GM03348 (cell line): ENCODE results near the gene ABCA2.
"Not testable (repeated sequence)": the region's sequence is repeated elsewhere in the genome, so short reads cannot be mapped to it uniquely, and the experiment has no call there.

Experiments
- DNase-seq: peaks from one replicate; pipeline ENCODE4 v3.0.0; 2012; ENCODE audit warnings: low spot score

The ABCA2 gene

DNA sequence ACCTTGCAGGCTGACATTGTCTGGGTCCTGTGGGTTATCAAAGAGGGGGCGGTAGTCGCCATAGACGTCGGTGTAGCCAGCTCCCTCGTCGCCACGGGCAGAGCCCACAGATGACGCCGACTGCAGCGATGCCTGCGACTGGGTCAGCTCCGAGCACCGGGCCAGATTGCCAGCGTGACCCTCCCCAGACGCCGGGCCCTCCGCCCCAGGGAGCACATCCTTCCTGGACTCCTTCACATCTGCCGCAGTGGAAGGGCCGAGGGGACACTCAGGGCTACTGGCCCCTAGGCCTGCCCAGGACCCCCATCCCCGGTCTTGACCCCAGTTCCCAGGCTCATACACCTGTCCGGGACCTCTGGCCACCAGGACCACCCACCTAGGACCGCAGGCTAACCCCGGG is 13.9 kb downstream of the ABCA2 start:
- no peak for DNase-seq

DNA sequence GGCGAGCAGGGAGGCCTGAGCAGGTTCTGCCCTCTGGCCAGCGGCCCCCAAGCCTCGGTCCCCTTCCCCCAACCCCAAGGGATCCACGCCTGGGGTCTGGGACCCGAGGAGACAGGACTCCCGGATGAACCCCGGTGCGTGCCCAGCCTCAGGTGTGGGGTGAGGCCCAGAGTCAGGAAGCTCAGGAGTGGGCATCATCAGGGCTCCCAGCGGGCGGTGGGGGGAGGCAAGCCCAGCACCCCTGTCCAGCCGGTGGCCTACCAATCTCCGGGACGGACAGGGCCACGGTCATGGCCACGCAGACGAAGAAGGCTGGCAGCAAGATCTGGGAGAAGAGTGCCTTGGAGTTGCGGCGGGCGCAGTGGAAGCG is 14.5 kb downstream of the ABCA2 start:
- DNase-seq, result no peak

DNA sequence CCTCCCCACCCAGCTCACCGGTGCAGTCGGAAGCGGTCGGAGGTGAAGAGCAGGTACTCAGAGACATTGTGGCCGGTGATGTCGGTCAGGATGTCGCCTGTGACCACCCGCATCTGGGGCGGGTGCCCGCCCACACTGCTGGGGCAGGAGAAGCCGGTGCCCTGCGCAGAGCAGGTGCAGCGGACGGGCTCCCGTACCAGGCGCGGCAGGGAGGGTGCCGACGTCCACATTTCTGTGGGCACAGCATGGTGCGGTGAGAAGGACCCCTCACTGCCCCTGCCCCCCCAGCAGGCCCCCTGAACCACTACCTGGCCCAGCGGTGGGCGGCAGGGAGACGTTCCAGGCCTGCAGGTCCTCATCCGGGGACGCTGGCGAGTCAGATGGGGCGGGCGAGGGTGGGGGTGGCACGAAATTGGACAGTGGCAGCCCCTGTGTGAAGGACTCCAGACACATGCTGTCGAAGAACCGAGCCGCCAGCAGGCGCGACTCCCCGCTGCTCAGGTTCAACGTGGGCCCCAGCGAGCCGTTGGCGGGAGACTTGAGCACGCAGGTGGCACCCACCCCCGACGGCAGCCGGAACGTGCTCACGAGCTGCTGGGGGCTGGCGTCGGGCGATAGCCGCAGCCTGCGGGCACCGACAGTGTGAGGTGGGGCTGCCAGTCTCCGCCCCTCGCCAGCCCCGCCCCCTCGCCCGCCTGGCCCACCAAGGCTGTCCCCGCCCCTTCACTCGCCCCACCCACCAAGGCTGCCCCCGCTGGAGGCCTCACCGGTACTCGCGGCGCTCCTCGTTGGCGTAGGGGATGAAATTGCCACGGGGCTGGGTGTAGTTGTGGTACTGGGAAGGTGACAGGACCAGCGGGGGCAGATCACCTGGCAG is 15.1 kb downstream of the ABCA2 start:
- no peak for DNase-seq

DNA sequence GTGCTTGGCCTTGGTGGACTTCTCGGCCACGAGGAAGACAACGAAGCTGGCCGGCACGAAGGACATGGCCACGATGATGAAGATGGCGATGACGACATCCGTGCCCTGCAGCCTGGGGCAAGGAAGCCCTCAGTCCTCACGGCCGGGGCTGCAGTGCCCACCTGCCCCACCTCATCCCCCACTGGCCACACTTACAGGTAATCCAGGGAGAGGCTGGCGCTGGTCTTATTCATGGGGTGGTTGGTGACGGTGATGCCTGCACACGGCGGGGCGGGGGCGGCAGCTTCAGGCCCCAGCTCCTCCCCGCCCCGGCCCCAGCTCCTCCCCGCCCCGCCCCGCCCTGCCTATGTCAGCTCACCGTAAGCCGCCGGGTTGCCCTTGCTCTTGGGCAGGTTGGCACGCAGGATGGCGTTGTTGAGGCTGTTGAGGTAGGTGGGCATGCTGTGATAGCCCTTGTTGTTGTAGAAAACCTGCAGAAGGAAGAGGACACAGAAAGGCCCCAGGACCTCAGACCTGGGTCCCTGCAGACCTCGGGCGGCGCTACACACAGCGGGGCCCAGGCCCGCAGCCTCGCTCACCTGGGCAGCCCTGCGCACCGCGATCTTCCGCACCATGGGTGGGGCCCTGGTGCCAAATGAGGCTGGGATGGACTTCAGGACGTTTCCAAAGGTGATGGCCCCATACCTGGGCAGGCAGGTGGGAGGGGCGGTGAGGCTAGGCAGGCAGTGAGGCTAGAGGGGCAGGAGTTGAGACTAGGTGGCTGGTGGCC is 15.9 kb downstream of the ABCA2 start:
- no peak for DNase-seq

DNA sequence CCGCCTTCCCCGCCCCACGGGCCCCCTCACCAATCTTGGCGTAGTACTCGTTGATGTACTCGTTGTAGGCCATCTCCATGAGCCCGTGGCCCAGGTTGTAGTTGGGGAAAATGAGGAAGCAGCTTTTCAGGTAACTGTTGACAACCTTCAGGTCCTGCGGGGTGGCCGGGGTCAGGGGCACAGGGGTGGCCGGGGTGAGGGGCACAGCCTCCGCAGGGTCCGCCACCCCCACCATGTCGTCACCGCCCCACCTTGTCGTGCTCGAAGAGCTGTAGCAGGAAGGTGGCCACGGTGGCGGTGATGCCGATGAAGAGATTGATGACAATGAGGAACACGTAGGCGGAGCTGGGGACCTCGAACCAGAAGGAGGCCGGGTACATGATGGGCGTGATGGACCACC is 16.9 kb downstream of the ABCA2 start:
- no peak for DNase-seq

DNA sequence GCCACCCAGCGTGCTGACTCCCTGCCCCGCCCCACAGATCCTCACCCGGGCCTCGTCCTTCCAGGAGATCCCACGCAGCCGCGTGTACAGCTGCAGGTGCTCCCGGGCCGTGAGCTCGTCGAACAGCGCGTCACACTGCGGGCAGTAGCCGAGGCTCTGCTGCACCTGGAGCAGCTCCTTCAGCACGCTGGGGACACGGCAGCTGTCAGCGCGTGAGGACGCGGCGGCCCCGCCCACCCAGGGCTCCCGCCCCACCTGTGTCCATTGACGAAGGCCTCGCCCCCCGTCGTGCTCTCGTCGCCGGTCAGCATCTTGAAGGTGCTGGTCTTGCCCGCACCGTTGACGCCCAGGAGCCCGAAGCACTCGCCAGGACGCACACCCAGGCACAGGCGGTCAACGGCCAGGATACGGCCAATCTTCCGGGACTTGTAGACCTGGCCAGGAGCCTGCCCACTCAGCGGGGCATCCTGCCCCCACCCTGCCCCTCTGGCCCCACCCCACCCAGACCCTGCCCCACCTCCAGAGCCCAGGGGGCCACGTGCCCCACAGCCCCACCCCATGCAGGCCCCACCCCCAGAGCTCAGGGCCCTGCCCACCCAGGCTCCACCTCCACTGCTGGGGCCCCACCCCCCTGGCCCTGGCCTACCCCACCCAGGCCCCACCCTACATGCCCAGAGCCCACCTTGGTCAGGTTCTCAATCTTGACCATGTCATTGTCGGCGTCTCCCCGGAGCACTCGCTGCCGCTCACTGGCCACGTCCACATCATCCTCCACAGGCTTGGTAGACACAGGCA is 17.9 kb downstream of the ABCA2 start:
- DNase-seq, result no peak

DNA sequence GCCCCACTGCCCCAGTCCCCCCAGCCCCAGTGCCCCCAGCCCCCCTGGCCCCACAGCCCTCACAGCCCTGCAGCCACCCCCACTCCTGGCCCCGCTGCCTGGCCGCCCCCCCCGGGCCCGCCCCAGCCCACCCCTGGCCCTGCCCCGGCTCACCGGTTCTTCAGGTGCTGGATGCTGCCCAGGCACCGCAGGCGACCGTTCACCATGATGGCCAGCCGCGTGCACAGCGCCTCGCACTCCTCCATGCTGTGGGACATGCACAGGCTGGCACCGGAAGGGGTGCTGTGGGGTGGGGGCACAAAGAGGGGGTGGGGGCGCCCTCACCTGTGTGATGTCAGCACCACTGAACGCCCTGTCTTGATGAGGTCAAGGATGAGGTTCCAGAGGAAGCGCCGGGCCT is 18.8 kb downstream of the ABCA2 start:
- DNase-seq, result no peak

DNA sequence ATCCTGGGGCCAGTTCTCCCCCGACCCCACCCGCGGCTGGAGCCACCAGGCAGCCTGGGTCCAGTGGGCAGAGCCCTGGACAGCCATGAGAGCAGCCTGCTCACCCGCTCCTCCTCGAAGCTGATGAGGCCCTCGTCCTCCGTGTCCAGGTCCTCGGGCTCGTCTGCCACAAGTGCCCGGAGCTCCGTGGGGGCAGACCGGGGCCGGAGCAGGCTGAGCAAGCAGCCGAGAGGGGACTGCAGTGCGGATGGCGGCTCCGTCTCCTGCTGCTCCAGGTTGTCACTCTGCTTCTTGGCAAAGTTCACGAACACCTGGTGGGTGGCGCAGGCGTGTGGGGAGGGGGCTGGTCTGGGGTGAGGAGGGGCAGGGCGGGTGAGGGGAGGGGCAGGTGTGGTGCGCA is 19.7 kb downstream of the ABCA2 start:
- no peak for DNase-seq

DNA sequence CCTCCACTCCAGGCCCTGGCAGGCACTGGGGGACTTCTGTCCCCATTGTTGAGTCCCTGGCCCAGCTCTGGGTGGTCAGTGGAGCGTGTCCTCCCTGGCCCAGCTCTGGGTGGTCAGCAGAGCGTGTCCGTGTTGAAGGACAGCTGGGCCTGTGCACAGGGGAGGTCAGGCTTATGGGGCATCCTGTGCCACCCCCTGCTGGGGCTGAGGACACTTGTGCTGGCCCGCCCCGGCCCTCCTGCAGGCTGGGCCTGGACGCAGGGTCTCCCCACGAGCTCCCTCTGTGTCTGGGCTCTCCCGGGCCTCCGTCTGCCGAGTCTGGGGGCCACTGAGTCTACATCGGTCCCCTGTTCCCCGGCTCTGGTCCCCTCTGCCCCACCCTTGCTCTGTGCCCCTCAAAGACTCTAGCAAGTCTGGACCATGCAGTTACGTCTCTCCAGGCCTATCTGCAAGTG is 20.2 kb downstream of the ABCA2 start:
- DNase-seq, result no peak

DNA sequence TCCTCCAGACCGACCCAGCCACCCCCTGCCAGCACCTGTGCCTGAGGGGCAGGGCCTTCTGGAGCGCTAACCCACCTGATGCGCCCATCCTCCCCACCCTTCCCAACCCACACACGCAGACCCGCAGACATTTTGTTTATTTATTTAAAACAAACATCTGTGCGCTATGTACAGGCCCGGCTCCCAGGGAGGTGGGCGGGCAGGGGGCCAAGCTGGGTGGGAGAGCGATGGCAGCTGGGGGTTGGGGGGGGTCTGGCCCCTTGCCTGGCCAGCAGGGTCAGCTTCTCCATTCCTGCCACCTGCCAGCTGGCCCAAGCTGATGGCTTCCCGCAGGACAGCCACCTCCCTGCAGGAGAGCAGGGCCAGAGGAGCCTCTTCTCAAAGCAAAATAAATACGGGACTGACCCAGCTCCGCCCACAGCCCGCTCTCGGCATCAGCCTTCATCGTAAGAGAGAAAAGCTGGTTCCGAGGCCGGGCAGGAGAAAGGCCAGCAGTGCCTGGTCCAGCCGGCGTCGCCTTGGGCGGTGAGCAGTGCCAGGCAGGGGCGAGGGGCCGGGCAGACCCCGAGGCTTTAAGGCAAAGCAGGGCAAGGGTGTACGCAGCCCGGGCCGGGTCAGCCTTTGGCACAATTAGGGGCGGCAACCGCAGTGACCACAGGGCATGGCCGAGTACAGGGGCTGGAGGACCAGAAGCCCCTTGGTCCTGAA is 20.8 kb downstream of the ABCA2 start:
- no peak for DNase-seq

DNA sequence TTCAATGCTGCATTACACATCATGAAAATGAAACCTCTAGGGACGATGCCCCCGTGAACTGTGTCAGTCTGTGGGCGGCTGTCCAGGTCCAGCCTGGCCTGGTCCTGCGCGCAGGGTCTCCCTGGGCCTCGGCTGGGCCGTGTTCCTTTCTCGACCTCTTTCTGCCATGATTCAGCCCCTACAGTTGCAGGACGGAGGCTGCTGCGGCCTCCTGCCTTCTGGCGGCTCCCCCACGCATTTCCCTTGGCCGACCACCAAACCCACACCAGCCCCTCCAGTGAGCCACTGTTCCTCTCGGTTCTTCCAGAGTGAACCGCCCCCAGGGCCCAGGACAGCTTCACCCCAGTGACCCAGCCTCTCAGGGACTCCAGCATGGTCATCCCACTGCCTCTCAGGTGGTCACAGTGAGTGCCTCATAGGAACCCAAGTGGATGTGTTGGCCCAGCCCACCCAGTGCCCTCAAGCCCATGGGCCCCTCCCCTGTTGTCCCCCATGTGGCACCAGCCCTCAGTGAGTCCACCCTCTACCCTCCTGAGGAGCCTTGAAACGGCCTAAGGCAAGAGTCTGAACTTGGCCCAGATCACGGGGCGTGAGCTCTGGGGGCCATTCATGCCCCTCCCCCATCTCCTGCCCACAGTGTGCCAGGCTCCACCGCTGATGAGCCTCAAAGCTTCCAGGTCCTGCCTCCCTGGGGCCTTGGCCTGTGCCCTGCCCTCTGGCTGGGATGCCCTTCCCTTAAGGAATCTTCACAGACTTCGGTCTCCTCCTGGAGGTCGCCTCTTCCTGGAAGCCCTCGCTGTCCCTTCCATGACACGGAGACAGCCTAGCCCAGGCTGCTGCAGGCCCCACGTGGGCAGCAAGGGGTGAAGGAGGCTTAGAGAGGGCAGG is 21.7 kb downstream of the ABCA2 start:
- no peak for DNase-seq

DNA sequence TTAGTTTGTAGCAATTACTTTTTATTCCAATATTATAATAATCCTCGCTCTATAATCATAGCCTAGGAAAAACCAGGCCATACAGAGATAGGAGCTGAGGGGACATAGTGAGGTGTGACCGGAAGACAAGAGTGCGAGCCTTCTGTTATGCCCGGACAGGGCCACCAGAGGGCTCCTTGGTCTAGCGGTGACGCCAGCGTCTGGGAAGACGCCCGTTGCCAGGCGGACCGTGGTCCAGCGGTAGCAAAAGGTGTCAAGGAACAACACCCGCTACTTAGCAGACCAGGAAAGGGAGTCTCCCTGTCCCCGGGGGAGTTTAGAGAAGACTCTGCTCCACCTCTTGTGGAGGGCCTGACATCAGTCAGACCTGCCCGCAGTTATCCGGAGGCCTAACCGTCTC is 23.8 kb downstream of the ABCA2 start:
- DNase-seq, result not testable (repeated sequence)

DNA sequence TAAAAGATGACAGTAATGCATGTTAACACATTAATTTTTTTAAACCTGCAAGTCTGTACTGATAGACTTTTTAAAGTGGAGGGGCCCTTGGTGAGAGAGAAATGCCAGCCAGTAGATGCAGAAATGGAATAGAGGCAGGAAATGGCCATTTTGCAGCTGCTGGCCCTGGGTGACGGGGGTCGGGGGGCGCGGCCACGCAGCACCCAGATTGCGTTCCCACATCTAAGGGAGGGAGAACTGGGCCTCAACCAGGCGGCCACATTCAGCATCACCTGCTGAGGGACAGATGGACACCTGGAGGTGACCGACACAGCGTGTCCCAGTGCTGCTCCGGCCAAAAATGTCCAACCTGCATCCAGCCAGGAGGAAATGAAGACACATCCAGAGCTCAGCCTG is 25.4 kb downstream of the ABCA2 start:
- no peak for DNase-seq

DNA sequence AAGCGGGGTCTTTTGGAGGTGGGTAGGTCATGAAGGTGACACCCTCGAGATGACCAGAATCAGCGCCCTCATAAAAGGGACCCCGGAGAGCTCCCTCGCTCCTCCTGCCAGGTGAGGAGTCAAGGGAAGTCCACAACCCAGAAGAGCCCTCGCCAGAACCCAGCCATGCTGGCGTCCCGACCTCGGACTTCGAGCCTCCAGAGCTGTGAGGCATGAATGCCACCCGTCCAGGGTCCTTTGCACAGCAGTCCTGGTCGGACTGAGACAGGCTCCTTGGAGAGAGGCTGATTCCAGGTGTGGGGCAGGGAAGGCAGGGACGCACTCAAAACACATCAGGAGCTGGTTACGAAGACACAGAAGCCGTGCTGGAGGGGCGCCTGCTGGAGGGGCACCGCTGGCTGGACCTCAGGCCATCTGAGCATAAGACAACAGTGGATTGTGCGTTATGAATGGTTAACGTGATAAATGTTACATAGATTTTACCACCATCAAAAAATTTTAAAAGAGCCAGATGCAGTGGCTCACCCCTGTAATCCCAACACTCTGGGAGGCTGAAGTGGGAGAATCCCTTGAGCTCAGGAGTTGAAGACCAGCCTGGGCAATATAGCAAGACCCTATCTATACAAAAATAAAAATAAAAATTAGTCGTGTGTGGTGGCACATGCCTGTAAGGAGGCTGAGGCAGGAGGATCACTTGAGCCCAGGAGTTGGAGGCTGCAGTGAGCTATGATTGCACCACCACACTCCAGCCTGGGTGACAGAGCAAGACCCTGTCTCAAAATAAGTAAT is 26.0 kb downstream of the ABCA2 start:
- DNase-seq, result no peak

DNA sequence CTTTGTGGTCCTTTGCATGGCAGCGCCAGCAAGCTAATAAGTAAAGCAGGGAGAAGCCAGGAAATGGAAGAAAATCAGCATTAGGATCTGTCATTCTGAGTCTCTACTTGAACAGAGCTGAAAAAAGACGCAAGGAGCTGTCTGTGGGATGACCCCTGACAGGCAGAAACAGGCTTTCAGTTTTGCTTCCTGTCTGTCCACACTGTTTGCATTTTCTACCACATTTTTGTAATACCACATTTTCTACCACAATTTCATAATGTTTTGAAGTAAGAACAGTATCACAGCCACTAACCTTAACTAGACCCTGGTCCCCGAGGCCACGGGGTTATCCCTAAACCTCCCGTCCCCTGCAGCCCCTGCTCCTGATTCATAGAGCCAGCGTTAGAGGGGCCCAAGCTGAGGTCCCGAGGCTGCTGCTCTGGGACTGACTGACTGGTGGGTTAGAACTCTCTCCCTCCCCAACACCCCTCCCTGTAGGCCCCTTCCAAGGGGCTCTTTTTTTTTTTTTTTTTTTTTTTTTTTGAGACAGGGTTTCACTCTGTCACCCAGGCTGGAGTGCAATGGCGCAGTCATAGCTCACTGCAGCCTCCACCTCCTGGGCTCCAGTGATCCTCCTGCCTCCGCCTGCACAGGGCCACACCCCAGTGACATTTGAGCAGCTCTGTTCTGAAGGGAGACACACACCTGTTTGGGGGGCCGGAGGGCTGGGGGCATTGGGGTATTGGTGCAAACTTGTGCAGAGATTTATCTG is 27.7 kb downstream of the ABCA2 start:
- peak; percentile 85 for DNase-seq

DNA sequence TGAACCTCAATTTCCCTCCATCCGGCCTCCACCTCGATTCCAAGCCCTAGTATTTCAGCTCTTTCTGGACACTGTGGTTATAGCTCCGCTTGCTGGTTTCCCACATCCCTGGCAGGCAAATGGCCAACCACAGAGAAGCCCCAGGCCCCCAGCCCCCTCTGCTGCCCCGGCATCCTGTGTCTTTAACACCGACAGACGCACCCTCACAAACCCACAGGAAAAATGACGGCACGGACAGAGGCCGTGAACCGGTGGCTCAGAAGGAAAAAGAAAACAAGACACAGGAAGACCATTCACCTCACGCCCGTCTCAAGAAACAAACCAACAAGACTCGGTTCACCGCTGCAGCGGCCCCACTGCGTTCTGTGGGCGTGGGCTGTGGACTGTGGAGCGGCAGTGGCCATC is 30.2 kb downstream of the ABCA2 start:
- DNase-seq, result no peak

DNA sequence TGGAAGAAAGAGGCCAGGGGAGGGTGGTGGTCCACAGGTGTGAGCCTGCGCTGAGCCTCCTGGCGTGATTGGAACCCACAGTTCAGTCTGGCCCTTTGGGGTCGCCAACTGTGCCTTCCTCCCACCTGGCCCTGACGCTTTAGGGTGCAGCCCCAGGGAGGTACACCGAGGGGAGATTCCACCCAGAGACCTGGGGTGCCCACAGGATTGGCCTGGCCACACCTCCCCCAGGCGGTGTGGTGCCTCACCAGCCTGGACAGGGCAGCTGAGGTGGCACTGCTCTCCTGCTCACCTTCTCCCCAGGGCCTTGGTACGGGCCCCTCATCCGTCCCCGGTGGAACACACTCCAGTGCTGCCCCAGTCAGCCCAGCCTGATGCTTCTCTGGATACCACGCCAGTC is 30.7 kb downstream of the ABCA2 start:
- no peak for DNase-seq

DNA sequence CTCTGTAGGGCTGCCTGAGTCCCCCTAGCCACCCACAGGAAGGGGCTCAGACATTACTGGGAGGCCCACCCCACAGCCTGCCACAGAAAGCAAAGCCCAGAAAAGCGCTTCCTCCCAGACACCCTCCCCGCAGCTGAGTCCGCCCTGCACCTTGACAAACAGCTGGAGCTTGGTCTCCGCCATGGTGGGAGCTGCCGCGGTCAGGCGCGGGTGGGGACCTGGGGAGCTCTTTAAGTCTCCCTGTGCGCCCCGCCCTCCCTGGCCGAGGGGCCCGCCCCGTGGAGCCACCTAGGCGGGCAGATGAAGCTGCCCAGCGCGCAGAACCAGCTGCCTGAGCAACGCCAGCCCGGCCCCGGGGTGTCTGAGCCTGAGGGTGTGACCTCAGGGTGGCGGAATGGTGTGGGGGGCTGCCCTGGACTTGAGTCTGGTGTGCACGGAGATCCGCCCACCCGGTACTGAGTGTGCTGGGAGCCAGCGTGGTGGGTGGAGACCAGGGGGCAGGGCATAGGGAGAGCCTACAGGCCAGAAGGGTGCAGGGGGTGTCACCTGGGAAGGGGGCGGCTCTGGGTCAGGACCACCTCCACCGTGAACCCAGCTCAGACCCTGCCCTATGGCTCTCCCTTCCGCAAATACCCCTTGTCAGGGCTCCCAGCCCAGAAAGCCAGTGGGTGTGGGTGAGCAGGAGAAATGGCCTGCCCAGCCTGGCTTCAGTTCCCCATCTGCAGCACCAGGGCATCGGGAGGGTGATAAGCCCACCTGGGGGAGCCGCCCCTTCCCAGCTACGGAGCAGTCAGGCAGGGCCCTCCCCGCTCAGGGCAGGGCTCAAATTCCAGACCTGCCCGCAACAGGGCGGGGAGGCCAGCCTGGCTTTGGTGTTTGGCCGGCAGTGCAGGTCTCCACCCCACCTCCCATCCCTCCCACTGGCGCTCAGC is 31.4 kb downstream of the ABCA2 start, which contains the start of gene CLIC3:
Gene CLIC3, minus strand, starts transcription at position 208 of the 932 bp plus-strand sequence. Its CDS starts 25 bp downstream, at position 183.
- DNase-seq, result peak; percentile 64
